GM12873 (cell line): Measurements from ENCODE around the gene CYBC1.

Experiments used
- TF ChIP-seq, protein P1 (sequence below): IDR thresholded peaks from 2 replicates; pipeline ENCODE4 v1.5.1; 2012; ENCODE audit warnings: low read depth, mild to moderate bottlenecking, moderate library complexity, low read length, control low read depth; ENCODE audit not compliant: insufficient read depth; ENCODE audit errors: missing control alignments

The CYBC1 gene

DNA sequence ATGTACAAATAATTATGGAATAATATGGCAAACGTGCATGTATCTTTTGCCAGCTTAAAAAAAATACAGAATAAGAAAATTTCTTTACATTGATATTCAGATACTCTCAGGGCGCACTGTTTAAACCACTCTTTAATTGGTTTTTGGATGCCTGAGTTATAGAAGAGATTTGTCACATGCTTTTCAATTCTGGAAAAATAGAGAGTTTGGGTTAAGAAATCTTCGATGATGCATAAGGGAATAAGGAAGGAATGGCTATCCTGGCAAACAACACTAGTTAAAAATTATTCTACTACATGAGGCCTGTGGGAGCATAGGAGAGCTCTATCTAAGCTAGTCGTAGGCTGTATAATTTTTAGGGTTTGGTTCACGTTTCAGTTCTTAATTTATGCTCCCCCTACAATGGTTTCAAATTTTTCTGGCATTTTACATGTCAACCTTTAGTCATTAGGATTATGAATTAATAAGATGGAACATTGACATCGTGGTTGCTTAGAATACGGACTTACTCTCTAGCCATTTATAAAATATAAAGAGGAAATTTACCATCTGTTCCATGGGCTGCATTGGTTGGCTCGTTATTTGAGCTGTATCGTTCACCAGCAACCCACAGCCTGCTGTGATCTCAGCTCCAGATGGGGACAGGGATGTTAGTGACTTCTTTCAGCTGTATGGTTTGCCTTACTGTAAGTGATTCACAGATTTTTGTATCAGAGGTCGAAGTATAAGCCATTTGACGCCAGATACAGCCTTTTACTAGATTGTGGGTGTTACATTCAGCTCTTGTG lies 23.9 kb upstream of the CYBC1 start:
- TF ChIP-seq, protein P1, sequence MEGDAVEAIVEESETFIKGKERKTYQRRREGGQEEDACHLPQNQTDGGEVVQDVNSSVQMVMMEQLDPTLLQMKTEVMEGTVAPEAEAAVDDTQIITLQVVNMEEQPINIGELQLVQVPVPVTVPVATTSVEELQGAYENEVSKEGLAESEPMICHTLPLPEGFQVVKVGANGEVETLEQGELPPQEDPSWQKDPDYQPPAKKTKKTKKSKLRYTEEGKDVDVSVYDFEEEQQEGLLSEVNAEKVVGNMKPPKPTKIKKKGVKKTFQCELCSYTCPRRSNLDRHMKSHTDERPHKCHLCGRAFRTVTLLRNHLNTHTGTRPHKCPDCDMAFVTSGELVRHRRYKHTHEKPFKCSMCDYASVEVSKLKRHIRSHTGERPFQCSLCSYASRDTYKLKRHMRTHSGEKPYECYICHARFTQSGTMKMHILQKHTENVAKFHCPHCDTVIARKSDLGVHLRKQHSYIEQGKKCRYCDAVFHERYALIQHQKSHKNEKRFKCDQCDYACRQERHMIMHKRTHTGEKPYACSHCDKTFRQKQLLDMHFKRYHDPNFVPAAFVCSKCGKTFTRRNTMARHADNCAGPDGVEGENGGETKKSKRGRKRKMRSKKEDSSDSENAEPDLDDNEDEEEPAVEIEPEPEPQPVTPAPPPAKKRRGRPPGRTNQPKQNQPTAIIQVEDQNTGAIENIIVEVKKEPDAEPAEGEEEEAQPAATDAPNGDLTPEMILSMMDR: no peak

DNA sequence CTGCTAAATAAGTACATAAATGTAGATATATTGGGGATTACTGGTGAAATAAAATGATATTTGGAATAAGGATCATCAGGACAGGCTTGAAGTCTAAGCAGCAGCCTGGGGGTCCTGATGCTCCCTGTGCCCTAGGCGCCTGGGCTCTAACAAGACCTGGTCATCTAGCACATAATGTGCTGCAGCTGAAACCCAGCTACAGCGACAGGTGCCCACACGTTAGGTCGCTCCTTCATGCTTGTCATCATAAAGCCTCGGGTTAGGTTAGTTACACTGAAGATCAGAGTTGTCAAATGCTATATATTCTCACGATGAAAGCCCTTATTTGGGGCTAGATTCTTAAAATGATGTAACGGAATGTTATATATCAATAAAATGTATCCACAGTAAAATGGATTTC lies 19.5 kb upstream of the CYBC1 start:
- TF ChIP-seq, protein P1: no peak

DNA sequence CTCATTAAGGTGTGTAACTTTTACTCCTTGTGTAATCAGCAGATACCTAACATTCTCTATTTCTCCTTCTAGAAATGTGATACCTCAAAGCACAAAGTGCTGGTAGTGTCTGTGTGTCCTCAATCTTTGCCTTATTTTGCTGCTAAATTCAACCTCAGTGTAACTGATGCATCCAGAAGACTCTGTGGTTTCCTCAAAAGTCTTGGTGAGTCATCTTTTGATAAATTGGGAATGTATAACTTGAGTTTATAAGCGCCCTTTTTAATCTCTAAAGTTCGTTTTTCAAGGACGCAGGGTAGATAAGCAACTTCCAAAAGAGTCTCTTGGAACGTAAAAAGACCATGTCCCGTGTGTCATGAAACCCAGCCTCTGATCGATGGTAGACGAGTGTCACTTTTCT lies 18.1 kb upstream of the CYBC1 start:
- TF ChIP-seq, protein P1: no peak

DNA sequence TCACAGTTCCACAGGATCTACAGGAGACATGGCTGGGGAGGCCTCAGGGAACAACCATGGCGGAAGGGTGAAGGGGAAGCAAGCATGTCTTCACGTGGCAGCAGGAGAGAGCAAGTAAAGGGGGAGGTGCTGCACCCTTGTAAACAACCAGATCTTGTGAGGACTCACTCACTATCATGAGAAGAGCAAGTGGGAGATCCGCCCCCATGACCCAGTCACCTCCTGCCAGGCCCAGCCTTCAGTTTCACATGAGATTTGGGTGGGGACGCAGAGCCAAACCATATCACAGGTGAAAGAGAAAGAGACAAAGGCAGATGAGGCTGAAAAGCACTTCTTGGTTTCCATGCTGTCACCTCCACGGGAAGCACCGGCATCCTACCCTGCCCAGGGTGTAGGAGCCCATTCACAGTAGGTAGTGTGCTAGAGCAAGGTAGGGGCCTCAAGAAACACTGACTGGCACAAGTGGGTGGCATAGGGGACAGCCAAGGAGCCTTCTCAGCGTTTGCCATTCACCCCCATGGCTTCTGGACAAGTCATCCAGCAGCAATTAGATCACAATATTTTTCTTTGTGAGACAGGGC lies 14.6 kb upstream of the CYBC1 start:
- TF ChIP-seq, protein P1: no peak

DNA sequence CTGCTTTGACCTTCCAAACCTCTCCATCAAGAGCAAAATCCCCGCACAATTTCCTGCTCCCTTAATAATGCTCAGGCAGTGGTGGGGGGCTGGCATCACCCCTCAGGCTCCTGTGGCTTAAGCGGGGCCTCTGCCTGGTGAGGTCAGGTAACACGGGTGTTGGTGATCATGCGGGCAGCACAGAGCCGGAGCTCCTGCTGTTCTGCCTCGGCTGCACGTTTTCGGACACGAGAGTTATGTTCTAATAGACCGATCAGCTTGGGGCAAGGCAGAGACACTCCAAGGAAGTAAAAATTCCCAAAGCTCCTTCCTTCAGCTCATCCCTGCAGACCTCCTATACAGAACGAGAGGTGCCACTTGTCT lies 14.0 kb upstream of the CYBC1 start:
- TF ChIP-seq, protein P1: no peak

DNA sequence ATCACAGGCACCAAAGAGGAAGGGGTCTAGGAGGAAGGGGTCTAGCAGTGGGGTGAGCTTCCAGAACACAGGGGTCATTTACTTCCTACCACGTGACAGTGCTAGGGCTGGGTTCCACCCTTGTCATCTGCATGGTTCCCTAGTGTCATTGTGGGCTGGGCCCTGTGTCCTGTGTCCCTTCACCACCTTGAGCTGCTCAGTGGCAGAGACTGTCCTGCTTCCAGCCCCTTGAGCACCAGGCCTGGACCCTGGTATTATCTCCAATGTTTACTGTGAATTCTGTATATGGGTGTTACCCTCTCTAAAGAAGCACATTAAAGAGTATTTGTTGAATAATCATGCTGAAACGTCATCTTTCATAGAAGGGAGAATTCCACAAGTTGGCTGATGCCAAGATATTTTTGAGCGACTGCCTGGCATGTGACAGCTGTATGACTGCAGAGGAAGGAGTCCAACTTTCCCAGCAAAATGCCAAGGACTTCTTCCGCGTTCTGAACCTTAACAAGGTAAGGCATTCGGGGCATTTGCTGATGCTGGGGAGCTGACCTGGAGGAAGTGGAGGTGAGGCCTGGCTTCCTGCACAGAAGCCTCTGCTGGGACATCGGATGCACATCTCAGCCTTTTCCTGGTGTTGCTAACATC lies 13.5 kb upstream of the CYBC1 start:
- TF ChIP-seq, protein P1: no peak

DNA sequence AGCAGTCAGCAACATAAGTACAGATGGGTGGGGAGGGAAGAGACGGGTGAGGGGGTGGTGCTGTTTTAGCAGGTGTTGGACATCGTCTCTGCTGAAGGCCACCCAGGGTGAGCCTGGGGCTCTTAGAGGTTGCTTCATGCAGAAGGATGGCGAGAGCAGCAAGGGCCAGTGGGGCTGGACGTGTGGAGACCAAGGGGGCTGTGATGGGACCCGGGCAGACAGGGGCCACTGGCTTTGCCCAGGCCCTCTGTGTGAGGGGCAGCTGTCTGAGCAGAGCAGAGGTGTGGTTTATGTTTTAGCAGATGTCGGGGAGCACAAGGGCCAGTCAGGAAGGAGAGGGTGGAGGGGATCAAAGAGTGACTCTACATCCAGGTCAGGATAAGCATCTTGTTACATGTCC lies 12.8 kb upstream of the CYBC1 start:
- TF ChIP-seq, protein P1: no peak
